ENCODE data around the gene SSX2IP.

Gene SSX2IP

GRCh38 chr1:84711121-84711520 lies 20.9 kb upstream of the SSX2IP start:
- no peak for DNase-seq (ENCODE audit: low read depth)

GRCh38 chr1:84709131-84709530 lies 18.9 kb upstream of the SSX2IP start:
- DNase-seq (ENCODE audit: low read depth), result no peak

- no peak for DNase-seq (ENCODE audit: low read depth)
Observed at GRCh38 chr1:84708031-84708430, 17.8 kb upstream of the SSX2IP start.

GRCh38 chr1:84705513-84705912 lies 15.3 kb upstream of the SSX2IP start:
- no peak for DNase-seq (ENCODE audit: low read depth)

- DNase-seq (ENCODE audit: low read depth), result no peak
Observed at GRCh38 chr1:84704872-84705417, 14.7 kb upstream of the SSX2IP start.

GRCh38 chr1:84703431-84703830 lies 13.2 kb upstream of the SSX2IP start:
- no peak for DNase-seq (ENCODE audit: low read depth)

GRCh38 chr1:84702143-84702542 lies 11.9 kb upstream of the SSX2IP start:
- no peak for DNase-seq (ENCODE audit: low read depth)

GRCh38 chr1:84701376-84701775 lies 11.1 kb upstream of the SSX2IP start:
- no peak for DNase-seq (ENCODE audit: low read depth)

- DNase-seq (ENCODE audit: low read depth), result no peak
Observed at GRCh38 chr1:84700070-84700469, 9.8 kb upstream of the SSX2IP start.

GRCh38 chr1:84698151-84699110 lies 8.2 kb upstream of the SSX2IP start:
- DNase-seq (ENCODE audit: low read depth), result no peak

GRCh38 chr1:84693785-84694184 lies 3.5 kb upstream of the SSX2IP start:
- no peak for DNase-seq (ENCODE audit: low read depth)

- DNase-seq (ENCODE audit: low read depth), result no peak
Observed at GRCh38 chr1:84693005-84693404, 2.7 kb upstream of the SSX2IP start.

GRCh38 chr1:84692391-84692790 lies 2.1 kb upstream of the SSX2IP start:
- DNase-seq (ENCODE audit: low read depth), result no peak

GRCh38 chr1:84691122-84691783 lies 992 bp upstream of the SSX2IP start:
- no peak for DNase-seq (ENCODE audit: low read depth)

GRCh38 chr1:84689514-84690396 lies 506 bp downstream of the SSX2IP start:
- DNase-seq (ENCODE audit: low read depth), result no peak

GRCh38 chr1:84688463-84689061 lies 1.7 kb downstream of the SSX2IP start:
- DNase-seq (ENCODE audit: low read depth), result no peak

GRCh38 chr1:84687714-84688462 lies 2.4 kb downstream of the SSX2IP start:
- no peak for DNase-seq (ENCODE audit: low read depth)

GRCh38 chr1:84686223-84686622 lies 4.0 kb downstream of the SSX2IP start:
- no peak for DNase-seq (ENCODE audit: low read depth)

- no peak for DNase-seq (ENCODE audit: low read depth)
Observed at GRCh38 chr1:84683508-84683907, 6.8 kb downstream of the SSX2IP start.

- no peak for DNase-seq (ENCODE audit: low read depth)
Observed at GRCh38 chr1:84682047-84682446, 8.2 kb downstream of the SSX2IP start.

Data from T-helper 22 cell (primary cell).